GM19238 (cell line): ENCODE results near the gene NFIX.

Experiments
- DNase-seq: peaks from one replicate; pipeline ENCODE4 v3.0.0; 2011; ENCODE audit warnings: low spot score; ENCODE audit not compliant: insufficient read length

Gene NFIX

GRCh38 chr19:13007292-13008045 lies 12.2 kb downstream of the NFIX start:
- DNase-seq, result no peak

GRCh38 chr19:13008926-13009787 lies 13.9 kb downstream of the NFIX start:
- DNase-seq, result no peak

- no peak for DNase-seq
Observed at GRCh38 chr19:13010038-13010991, 15.0 kb downstream of the NFIX start.

GRCh38 chr19:13010992-13011652 lies 15.8 kb downstream of the NFIX start:
- DNase-seq, result no peak

- no peak for DNase-seq
Observed at GRCh38 chr19:13011653-13012389, 16.5 kb downstream of the NFIX start.

- DNase-seq, result no peak
Observed at GRCh38 chr19:13012390-13012689, 17.1 kb downstream of the NFIX start.

GRCh38 chr19:13012690-13013608 lies 17.7 kb downstream of the NFIX start:
- peak; percentile 50 for DNase-seq

GRCh38 chr19:13013649-13014048 lies 18.4 kb downstream of the NFIX start:
- no peak for DNase-seq

GRCh38 chr19:13014101-13014920 lies 19.0 kb downstream of the NFIX start:
- DNase-seq, result no peak

GRCh38 chr19:13014921-13015280 lies 19.6 kb downstream of the NFIX start:
- DNase-seq, result no peak

- no peak for DNase-seq
Observed at GRCh38 chr19:13015361-13016223, 20.3 kb downstream of the NFIX start.

- DNase-seq, result no peak
Observed at GRCh38 chr19:13016245-13016627, 21.0 kb downstream of the NFIX start.

GRCh38 chr19:13016628-13017305 lies 21.5 kb downstream of the NFIX start:
- DNase-seq, result no peak

GRCh38 chr19:13017306-13018034 lies 22.2 kb downstream of the NFIX start:
- DNase-seq, result no peak

- DNase-seq, result no peak
Observed at GRCh38 chr19:13018035-13018914, 23.0 kb downstream of the NFIX start.
